T-helper 2 cell treated with Interferon-gamma antibody and Interleukin-4, amounts not matched to agents 5 μg/mL and 100 μg/mL, for 36 hours (primary cell): ENCODE measurements around the gene C3orf80.
"Not testable (repeated sequence)": the region's sequence is repeated elsewhere in the genome, so short reads cannot be mapped to it uniquely, and the experiment has no call there.

Experiments used
- DNase-seq: peaks from one replicate; pipeline ENCODE4 v3.0.0; 2021; ENCODE audit warnings: low spot score
- H3K27ac Mint-ChIP-seq: one replicate; pipeline ENCODE4 v1.8.0; 2021; ENCODE audit warnings: mild to moderate bottlenecking, mixed read lengths
- H3K27me3 Mint-ChIP-seq: one replicate; pipeline ENCODE4 v1.8.0; 2021; ENCODE audit warnings: low read depth, mixed read lengths
- H3K36me3 Mint-ChIP-seq: one replicate; pipeline ENCODE4 v1.8.0; 2021; ENCODE audit warnings: low read depth, mixed read lengths
- H3K4me1 Mint-ChIP-seq: one replicate; pipeline ENCODE4 v1.8.0; 2021; ENCODE audit warnings: low read depth, mixed read lengths
- H3K4me3 Mint-ChIP-seq: one replicate; pipeline ENCODE4 v1.8.0; 2022; ENCODE audit warnings: mild to moderate bottlenecking, moderate library complexity, mixed read lengths
- H3K9me3 Mint-ChIP-seq: one replicate; pipeline ENCODE4 v1.8.0; 2021; ENCODE audit warnings: mixed read lengths

Gene C3orf80

DNA sequence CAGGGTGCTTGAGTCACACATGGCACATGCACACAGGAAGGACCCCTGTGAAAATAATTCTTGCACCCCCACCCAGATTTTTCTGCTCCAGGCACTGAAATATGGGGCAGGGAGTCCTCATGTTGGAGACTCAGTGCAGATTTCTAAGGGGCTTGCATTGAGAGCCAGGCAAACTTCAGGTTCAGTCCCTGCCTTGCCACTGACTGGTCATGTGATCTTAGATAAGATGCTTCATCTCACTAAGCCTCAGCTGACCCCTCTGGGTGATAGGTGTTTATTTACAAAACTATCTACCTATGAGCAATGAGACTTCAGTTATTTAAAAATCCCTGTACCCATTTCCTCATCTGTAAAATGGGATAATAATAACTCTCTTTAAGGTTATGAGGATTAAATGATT is 30.1 kb upstream of the C3orf80 start:
- H3K9me3 Mint-ChIP-seq: no peaks in the 10 kb centered on the region
- H3K4me3 Mint-ChIP-seq: no peak overlapping the region
- peaks cover 13% of the 10 kb centered on the region for H3K4me1 Mint-ChIP-seq
- H3K36me3 Mint-ChIP-seq: no peaks in the 10 kb centered on the region
- no peak overlapping the region for H3K27ac Mint-ChIP-seq
- H3K27me3 Mint-ChIP-seq: peaks cover 4% of the 10 kb centered on the region
- no peak for DNase-seq

DNA sequence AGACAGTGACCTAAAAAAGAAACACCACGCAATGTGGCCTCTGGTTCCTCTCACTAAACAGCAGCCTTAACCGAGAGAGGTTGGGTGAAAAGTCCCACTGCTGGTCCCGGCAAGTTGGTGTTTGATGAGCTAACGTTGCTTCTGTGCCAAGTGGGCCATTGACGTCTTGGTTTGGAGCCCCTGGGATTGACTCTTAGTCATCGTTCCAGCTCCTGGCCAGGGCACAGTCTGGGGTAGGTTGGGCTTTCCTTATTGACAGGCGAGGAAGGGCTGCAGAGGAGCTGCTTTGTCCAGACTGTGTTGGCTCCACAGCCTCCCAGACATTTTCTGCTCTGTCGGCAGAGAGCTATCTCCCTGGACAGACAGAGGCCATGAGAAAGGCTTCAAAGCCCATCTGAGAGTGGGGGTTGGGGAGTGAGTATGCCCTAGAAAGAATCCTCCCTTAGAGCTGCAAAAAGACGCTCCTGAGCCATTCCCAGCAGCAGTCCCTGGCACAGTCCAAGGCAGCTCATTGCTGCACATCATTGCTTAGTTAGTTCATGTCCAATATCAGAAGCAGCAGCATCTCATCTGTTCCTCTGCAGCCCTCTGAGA is 28.6 kb upstream of the C3orf80 start:
- H3K27me3 Mint-ChIP-seq: peaks cover 13% of the 10 kb centered on the region
- DNase-seq: no peak
- H3K4me1 Mint-ChIP-seq: peaks cover 13% of the 10 kb centered on the region
- no peaks in the 10 kb centered on the region for H3K36me3 Mint-ChIP-seq
- H3K4me3 Mint-ChIP-seq: no peak overlapping the region
- H3K27ac Mint-ChIP-seq: no peak overlapping the region
- no peaks in the 10 kb centered on the region for H3K9me3 Mint-ChIP-seq

DNA sequence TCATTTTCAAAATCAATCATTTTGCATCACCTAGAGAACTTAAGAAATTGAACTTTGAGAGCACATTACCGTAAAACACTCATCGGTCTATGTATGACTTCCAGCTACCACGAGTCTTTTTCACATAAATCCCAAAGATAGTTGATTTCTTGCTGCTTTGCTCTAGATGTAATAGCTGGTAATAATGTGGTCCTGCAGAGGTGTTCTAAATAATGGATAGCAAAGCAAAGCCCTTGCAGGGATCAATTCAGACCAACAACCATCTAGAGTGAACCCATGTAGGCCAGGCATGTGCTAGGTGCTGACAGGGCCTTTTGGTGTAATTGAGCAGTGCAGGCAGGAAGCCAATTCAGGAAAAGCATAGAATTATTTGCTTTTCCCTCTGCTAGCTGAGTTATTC is 26.1 kb upstream of the C3orf80 start:
- no peak for DNase-seq
- H3K9me3 Mint-ChIP-seq: no peaks in the 10 kb centered on the region
- H3K27ac Mint-ChIP-seq: no peak overlapping the region
- H3K27me3 Mint-ChIP-seq: peaks cover 16% of the 10 kb centered on the region
- peaks cover 6% of the 10 kb centered on the region for H3K4me1 Mint-ChIP-seq
- H3K36me3 Mint-ChIP-seq: no peaks in the 10 kb centered on the region
- H3K4me3 Mint-ChIP-seq: no peak overlapping the region

DNA sequence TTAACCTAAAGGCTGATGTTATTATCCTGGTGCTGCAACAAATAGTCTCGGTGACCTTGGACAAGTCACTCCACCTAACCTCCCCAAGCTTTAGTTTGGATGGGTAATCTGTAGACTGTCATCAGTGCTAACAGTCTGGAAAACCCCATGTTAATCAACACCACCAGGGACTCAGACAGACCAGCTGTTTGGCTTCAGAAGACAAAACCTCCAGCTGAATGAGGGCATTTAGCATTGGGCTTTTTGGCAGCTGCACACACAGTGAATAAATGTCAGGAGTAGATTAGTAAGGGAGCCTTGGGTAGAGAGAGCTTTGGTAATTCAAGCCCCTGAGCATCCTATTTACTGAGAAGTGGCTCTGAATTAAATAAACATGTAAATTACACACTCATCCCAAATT is 24.9 kb upstream of the C3orf80 start:
- no peak overlapping the region for H3K27ac Mint-ChIP-seq
- no peaks in the 10 kb centered on the region for H3K36me3 Mint-ChIP-seq
- H3K9me3 Mint-ChIP-seq: no peaks in the 10 kb centered on the region
- H3K27me3 Mint-ChIP-seq: peaks cover 16% of the 10 kb centered on the region
- no peak overlapping the region for H3K4me3 Mint-ChIP-seq
- no peak for DNase-seq
- no peaks in the 10 kb centered on the region for H3K4me1 Mint-ChIP-seq

GRCh38 chr3:160204396-160205011 is 20.7 kb upstream of the C3orf80 start:
- not testable (repeated sequence) for H3K9me3 Mint-ChIP-seq, H3K27ac Mint-ChIP-seq, DNase-seq, H3K4me1 Mint-ChIP-seq, H3K4me3 Mint-ChIP-seq, H3K36me3 Mint-ChIP-seq
- H3K27me3 Mint-ChIP-seq: peaks cover 21% of the 10 kb centered on the region

GRCh38 chr3:160205606-160206005 is 19.6 kb upstream of the C3orf80 start:
- H3K4me1 Mint-ChIP-seq: peaks cover 3% of the 10 kb centered on the region
- H3K9me3 Mint-ChIP-seq: no peaks in the 10 kb centered on the region
- no peak for DNase-seq
- no peak overlapping the region for H3K27ac Mint-ChIP-seq
- no peak overlapping the region for H3K4me3 Mint-ChIP-seq
- H3K27me3 Mint-ChIP-seq: peaks cover 15% of the 10 kb centered on the region
- H3K36me3 Mint-ChIP-seq: no peaks in the 10 kb centered on the region

- Mint-ChIP-seq H3K4me1 (peaks cover 3% of the 10 kb centered on the region), H3K9me3 (no peaks in the 10 kb centered on the region), H3K27ac (no peak overlapping the region), H3K4me3 (no peak overlapping the region), H3K27me3 (peaks cover 24% of the 10 kb centered on the region), H3K36me3 (no peaks in the 10 kb centered on the region)
- DNase-seq: no peak
These were observed 14.9 kb upstream of the C3orf80 start for GRCh38 chr3:160210341-160210740.

GRCh38 chr3:160210799-160211221 is 14.4 kb upstream of the C3orf80 start:
- Mint-ChIP-seq H3K27me3 (peaks cover 24% of the 10 kb centered on the region), H3K9me3 (no peaks in the 10 kb centered on the region), H3K4me3 (no peak overlapping the region), H3K27ac (no peak overlapping the region), H3K4me1 (peaks cover 3% of the 10 kb centered on the region), H3K36me3 (no peaks in the 10 kb centered on the region)
- DNase-seq: no peak

- Mint-ChIP-seq H3K4me1 (peaks cover 3% of the 10 kb centered on the region), H3K4me3 (no peak overlapping the region), H3K27ac (no peak overlapping the region), H3K9me3 (no peaks in the 10 kb centered on the region), H3K36me3 (no peaks in the 10 kb centered on the region), H3K27me3 (peaks cover 27% of the 10 kb centered on the region)
- DNase-seq: no peak
These were observed 12.0 kb upstream of the C3orf80 start for GRCh38 chr3:160213191-160213590.

- no peaks in the 10 kb centered on the region for H3K36me3 Mint-ChIP-seq
- no peaks in the 10 kb centered on the region for H3K9me3 Mint-ChIP-seq
- no peak overlapping the region for H3K27ac Mint-ChIP-seq
- no peaks in the 10 kb centered on the region for H3K4me1 Mint-ChIP-seq
- no peak overlapping the region for H3K4me3 Mint-ChIP-seq
- peaks cover 58% of the 10 kb centered on the region for H3K27me3 Mint-ChIP-seq
- no peak for DNase-seq
These were observed 7.5 kb upstream of the C3orf80 start for GRCh38 chr3:160217675-160218074.

- H3K4me3 Mint-ChIP-seq: no peak overlapping the region
- H3K36me3 Mint-ChIP-seq: no peaks in the 10 kb centered on the region
- no peak overlapping the region for H3K27ac Mint-ChIP-seq
- no peaks in the 10 kb centered on the region for H3K4me1 Mint-ChIP-seq
- H3K27me3 Mint-ChIP-seq: peaks cover 60% of the 10 kb centered on the region
- no peak for DNase-seq
- no peaks in the 10 kb centered on the region for H3K9me3 Mint-ChIP-seq
These were observed 7.1 kb upstream of the C3orf80 start for GRCh38 chr3:160218136-160218535.

GRCh38 chr3:160220038-160220437 is 5.2 kb upstream of the C3orf80 start:
- no peak for DNase-seq
- Mint-ChIP-seq H3K9me3 (no peaks in the 10 kb centered on the region), H3K4me1 (peaks cover 10% of the 10 kb centered on the region), H3K27ac (no peak overlapping the region), H3K4me3 (no peak overlapping the region), H3K36me3 (no peaks in the 10 kb centered on the region), H3K27me3 (peaks cover 71% of the 10 kb centered on the region)

- Mint-ChIP-seq H3K27ac (no peak overlapping the region), H3K36me3 (no peaks in the 10 kb centered on the region), H3K4me3 (no peak overlapping the region), H3K27me3 (peaks cover 69% of the 10 kb centered on the region), H3K9me3 (no peaks in the 10 kb centered on the region), H3K4me1 (peaks cover 11% of the 10 kb centered on the region)
- no peak for DNase-seq
These were observed 4.2 kb upstream of the C3orf80 start for GRCh38 chr3:160221019-160221418.

GRCh38 chr3:160224256-160224655 is 966 bp upstream of the C3orf80 start:
- peak overlapping the region; percentile 79 for H3K4me3 Mint-ChIP-seq

GRCh38 chr3:160224811-160225175 is 429 bp upstream of the C3orf80 start:
- H3K4me3 Mint-ChIP-seq: peak overlapping the region; percentile 79
- no peak overlapping the region for H3K27ac Mint-ChIP-seq
- peaks cover 18% of the 10 kb centered on the region for H3K4me1 Mint-ChIP-seq
- peaks cover 64% of the 10 kb centered on the region for H3K27me3 Mint-ChIP-seq
- H3K36me3 Mint-ChIP-seq: no peaks in the 10 kb centered on the region
- no peak for DNase-seq
- H3K9me3 Mint-ChIP-seq: no peaks in the 10 kb centered on the region

More at GRCh38 chr3:160224256-160224655, 966 bp upstream of the C3orf80 start:
- H3K27ac Mint-ChIP-seq: no peak overlapping the region
- DNase-seq: no peak
- H3K4me1 Mint-ChIP-seq: peaks cover 18% of the 10 kb centered on the region
- no peaks in the 10 kb centered on the region for H3K9me3 Mint-ChIP-seq
- H3K36me3 Mint-ChIP-seq: no peaks in the 10 kb centered on the region
- peaks cover 69% of the 10 kb centered on the region for H3K27me3 Mint-ChIP-seq
